ENCODE results near the gene MRGPRD. TPM values are rescaled to one million over a fixed set of nuclear protein-coding genes. Genes with fewer than 3 reads are reported as not detected.

MRGPRD gene
- total and polyA plus RNA-seq, 10 of the 15 experiments (the other 5 are each of a cell fraction or from before 2014, with no cell fraction given) = not detected

- no peaks in the 10 kb centered on the region for H4K20me1 ChIP-seq (ENCODE audit: control insufficient read depth, insufficient read depth)
- H3K4me3 ChIP-seq = no peak overlapping the region
- WGBS (ENCODE audit: insufficient coverage, insufficient replicate concordance, low lambda C conversion rate, missing lambda C conversion rate) = 96% methylated on average over 13 of the region's 13 CpGs
- H3K4me2 ChIP-seq (ENCODE audit: control insufficient read depth, insufficient read depth) = no peak overlapping the region
- no peaks in the 10 kb centered on the region for H3K27me3 ChIP-seq (replicated peaks in 1 of 2; ENCODE audit: control insufficient read depth in 2 of 2, insufficient read depth in 2 of 2, low read length in 1 of 2)
- no peak overlapping the region for H2AFZ ChIP-seq (ENCODE audit: control insufficient read depth, low read depth, low read length)
- ChIA-PET CTCF (no interaction called here), RAD21 (ENCODE audit: unreplicated experiment) (no interaction called here), POLR2A (no interaction called here), SMC1A (ENCODE audit: uncharacterized antibody, unreplicated experiment) (no interaction called here)
- H3K79me2 ChIP-seq (ENCODE audit: control insufficient read depth, insufficient read depth, low read length) = no peaks in the 10 kb centered on the region
- no peak for DNase-seq (ENCODE audit: low read depth, low spot score)
- no peak overlapping the region for H3K9ac ChIP-seq (ENCODE audit: control insufficient read depth, insufficient read depth, low read length)
- peaks cover 2 to 31% of the 10 kb centered on the region in 2 experiments; a peak in 3 of 4 replicates for H3K36me3 ChIP-seq (ENCODE audit: control insufficient read depth in 2 of 2, insufficient read depth in 2 of 2, low read length in 1 of 2)
- intact Hi-C loops (cut with micrococcal nuclease; ENCODE audit: unreplicated experiment) = no loop called here
- no peak for ATAC-seq
- H3K9me3 ChIP-seq (replicated peaks; ENCODE audit: control insufficient read depth, insufficient read depth, low read length) = no peaks in the 10 kb centered on the region
- H3K27ac ChIP-seq (ENCODE audit: control insufficient read depth, insufficient read depth) = no peak overlapping the region
- no peak for TF ChIP-seq SKIL (IDR thresholded peaks at IDR 0.05; ENCODE audit: low read depth, poor library complexity, severe bottlenecking)
- no peak for TF ChIP-seq JUNB (IDR thresholded peaks at IDR 0.05)
- no peak for TF ChIP-seq SIX5 (IDR thresholded peaks at IDR 0.05; ENCODE audit: low read depth, low read length, severe bottlenecking)
- no peak for TF ChIP-seq CEBPB (IDR thresholded peaks at IDR 0.05; ENCODE audit: borderline replicate concordance in 1 of 2, low read depth in 2 of 2, low read length in 2 of 2)
- TF ChIP-seq KAT2A (conservative IDR thresholded peaks at IDR 0.05; ENCODE audit: control insufficient read depth, low read depth, low read length) = no peak
- TF ChIP-seq BCLAF1 (IDR thresholded peaks at IDR 0.05) = no peak
- no peak for TF ChIP-seq PML (IDR thresholded peaks at IDR 0.05; ENCODE audit: low read length)
- no peak for TF ChIP-seq WRNIP1 (IDR thresholded peaks at IDR 0.05; ENCODE audit: borderline replicate concordance, low read depth, low read length)
- TF ChIP-seq SREBF2 (IDR thresholded peaks at IDR 0.05; ENCODE audit: low read length) = no peak
- no peak for TF ChIP-seq YY1 (IDR thresholded peaks at IDR 0.05; ENCODE audit: low read depth, low read length)
- TF ChIP-seq NR2C1 (IDR thresholded peaks at IDR 0.05) = no peak
- no TSS peak for BruUV-seq (replicated peaks)
- H3K4me1 ChIP-seq (ENCODE audit: control insufficient read depth, insufficient read depth, low read length) = no peaks in the 10 kb centered on the region
- FAIRE-seq = no peak
- in situ Hi-C loops (cut with MboI) = no loop called here
Observed at GRCh38 chr11:68934666-68935065, 46.1 kb downstream of the MRGPRD start.

Data from GM12878 (cell line).